Right hindlimb (tissue), 1 donor: ENCODE data around the gene CD63.
A peak's percentile ranks its signal among the peaks of the same experiment; 100 is the strongest.

Experiments used
- DNase-seq: peaks from one replicate; pipeline ENCODE4 v3.0.0-alpha.2; 2018

Gene CD63

GRCh38 chr12:55738123-55739024, 9.6 kb upstream of the CD63 start:
- peak; percentile 94 for DNase-seq

- DNase-seq, result peak; percentile 73
These were observed 8.8 kb upstream of the CD63 start for GRCh38 chr12:55737581-55738122.

- DNase-seq, result peak; percentile 75
These were observed 8.2 kb upstream of the CD63 start for GRCh38 chr12:55736780-55737580.

GRCh38 chr12:55736076-55736475, 7.3 kb upstream of the CD63 start:
- no peak for DNase-seq

DNA sequence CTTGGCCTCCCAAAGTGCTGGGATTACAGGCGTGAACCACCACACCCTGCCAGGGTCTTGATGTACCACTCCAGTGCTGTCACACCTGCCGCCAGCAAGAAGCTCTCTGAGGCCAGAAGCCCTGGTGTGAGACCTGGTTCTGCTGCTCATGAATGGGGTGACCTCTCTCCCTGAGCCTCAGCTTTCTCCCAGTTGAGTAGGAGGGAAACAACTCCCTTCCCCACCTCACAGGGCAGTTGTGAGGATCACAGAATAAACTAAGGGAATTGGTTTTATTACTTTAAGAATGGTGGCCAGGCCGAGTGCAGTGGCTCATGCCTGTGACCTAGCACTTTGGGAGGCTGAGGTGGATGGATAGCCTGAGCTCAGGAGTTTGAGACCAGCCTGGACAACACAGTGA, 5.8 kb upstream of the CD63 start:
- no peak for DNase-seq

DNA sequence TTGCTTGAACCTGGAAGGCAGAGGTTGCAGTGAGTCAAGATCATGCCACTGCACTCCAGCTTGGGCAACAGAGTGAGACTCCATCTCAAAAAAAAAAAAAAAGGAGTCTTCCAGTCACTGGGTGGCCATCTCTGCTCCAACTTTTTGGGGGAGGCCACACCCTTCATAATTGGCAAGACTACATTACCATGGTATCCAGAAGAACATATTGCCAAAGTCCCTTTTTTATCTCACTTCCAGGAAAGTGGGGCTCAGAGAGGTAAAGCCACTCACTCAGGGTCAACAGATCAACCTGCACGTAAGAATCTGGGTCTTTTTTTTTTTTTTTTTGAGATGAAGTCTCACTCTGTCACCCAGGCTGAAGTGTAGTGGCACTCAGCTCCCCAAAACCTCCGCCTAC, 5.0 kb upstream of the CD63 start:
- no peak for DNase-seq

- DNase-seq, result no peak
These were observed 4.3 kb upstream of the CD63 start for GRCh38 chr12:55733021-55733555.

DNA sequence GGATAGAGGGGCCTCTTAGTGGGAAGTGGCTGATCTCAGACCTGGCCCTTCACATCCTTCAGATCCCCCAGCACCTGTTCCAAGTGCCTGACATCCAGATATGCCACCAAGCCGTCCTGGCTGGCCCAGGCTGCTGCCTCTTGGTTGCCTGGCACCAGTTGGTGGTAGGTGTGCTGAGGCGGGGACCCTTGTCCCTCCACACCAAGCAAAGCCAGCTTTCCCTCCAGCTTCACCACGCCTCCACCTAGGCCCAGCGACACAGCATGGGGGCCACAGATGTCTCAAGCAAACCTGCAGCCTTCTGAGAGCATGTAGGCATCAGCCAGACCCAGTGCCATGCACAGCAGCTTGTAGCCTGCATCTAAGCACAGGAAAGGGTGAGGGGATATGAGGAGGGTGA, 3.5 kb upstream of the CD63 start:
- peak; percentile 29 for DNase-seq

- DNase-seq, result peak; percentile 82
These were observed 1.3 kb upstream of the CD63 start for GRCh38 chr12:55729819-55730818.

DNA sequence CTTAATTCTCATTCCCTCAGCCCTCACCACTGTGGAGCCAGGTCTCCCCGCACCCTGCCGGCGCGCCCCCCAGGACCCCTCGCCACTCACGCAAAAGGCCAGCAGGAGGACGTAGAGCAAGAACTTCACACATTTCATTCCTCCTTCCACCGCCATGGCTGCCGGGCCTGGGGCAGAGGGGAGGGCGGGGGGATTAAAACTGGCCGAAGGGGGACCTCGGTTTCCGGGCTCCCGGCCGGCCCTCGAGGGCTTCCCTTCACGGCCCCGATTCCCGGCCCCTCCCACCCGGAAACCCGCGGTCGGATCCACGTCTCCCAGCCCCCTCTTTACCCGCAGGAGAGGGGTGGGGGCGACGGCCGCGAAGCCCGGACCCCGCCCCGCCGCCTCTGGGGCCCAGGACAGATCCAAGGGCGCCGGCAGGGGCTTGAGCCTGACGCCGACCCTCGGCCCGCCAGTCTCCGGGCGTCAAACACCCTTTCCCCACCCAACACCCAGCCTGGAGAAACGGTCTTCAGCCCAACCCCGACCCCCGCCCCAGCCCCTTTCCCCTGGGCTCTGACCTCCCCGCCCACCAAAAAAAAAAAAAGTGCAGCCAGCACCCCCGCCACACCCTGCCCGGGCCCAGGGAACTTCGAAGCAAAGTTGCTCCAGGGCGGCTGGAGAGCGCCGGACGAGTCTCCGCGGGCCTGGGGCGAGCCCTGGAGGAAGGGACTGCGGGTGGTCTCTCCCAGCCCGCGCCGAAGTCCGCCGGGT, 447 bp downstream of the CD63 start:
- DNase-seq, result peak; percentile 92

DNA sequence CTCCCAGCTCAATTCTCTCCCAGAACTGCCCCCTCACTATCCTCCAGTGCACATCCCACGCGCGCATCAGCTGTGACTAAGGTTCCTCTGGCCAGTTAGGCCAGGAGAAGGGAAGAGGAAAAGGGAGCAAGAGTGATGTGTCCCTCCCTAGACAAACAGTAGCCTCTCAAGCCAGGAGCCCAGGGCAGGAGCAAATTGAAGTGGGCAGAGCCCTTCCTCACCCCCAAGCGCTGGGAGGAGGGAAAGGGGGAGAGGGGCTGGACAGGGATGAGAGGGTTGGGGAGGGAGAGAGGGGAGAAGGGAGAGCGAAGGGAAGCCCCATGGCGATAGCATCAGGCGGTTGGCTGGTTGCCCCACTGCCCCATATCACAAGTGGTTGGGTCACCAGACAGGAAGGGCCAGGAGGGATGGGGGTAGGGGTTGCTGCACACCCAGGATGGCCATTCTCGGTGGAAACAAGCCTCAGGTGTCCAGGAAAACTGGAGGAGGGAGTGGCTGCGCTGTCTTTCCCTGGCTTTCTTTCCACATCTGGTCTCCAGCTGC, 1.1 kb downstream of the CD63 start:
- no peak for DNase-seq

- peak; percentile 25 for DNase-seq
These were observed 1.8 kb downstream of the CD63 start for GRCh38 chr12:55726971-55727370.

DNA sequence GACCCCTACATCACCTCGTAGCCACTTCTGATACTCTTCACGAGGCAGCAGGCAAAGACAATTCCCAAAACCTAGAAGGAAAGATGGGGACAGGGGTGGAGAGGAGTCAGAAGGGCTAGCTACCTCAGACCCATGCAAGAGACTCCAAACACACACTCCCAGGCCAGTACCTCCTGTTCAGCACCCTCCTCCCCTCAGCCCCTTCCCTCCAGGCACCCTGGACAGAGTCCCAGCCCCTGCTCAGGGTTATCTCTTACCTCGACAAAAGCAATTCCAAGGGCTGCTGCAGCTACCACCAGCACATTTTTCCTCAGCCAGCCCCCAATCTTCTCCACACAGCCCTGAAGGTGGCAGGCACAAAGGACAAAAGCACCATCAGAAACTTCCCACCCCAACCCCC, 3.3 kb downstream of the CD63 start:
- peak; percentile 14 for DNase-seq

GRCh38 chr12:55724940-55725309, 3.9 kb downstream of the CD63 start:
- peak; percentile 20 for DNase-seq

- peak; percentile 73 for DNase-seq
These were observed 4.4 kb downstream of the CD63 start for GRCh38 chr12:55724226-55724939.

GRCh38 chr12:55723516-55724225, 5.1 kb downstream of the CD63 start:
- peak; percentile 17 for DNase-seq

DNA sequence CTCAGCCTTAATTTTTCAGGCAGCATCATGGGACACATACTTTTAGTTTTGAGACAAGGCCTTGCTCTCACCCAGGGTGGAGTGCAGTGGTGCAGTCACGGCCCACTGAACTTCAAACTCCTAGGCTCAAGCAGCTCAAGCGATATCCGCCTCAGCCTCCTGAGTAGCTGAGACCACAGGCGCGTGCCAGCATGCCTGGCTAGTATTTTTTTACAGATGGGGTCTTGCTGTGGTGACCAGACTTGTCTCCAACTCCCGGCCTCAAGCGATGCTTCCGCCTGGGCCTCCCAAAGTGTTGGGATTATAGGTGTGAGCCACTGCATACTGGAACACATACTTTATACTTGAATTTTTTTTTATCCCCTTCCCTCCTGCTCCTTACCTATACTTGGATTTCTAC, 5.9 kb downstream of the CD63 start:
- peak; percentile 20 for DNase-seq

DNA sequence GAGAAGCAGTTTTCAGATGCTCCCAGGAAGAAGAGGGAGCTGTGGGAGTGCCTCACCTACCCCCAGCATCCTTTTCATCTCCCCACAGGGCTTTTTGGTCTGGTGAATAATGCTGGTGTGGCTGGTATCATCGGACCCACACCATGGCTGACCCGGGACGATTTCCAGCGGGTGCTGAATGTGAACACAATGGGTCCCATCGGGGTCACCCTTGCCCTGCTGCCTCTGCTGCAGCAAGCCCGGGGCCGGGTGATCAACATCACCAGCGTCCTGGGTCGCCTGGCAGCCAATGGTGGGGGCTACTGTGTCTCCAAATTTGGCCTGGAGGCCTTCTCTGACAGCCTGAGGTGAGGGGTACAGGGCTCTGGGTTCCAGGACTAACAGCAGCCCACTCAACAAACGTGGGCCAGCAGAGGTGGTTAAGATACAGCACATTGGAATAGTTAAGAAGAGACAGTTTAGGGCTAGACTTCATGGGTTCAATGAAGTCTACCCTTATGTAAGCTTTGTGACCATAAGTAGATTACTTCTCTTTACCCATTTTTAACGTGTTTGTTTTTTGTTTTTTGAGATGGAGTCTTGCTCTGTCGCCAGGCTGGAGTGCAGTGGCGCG, 7.1 kb downstream of the CD63 start:
- DNase-seq, result peak; percentile 29

DNA sequence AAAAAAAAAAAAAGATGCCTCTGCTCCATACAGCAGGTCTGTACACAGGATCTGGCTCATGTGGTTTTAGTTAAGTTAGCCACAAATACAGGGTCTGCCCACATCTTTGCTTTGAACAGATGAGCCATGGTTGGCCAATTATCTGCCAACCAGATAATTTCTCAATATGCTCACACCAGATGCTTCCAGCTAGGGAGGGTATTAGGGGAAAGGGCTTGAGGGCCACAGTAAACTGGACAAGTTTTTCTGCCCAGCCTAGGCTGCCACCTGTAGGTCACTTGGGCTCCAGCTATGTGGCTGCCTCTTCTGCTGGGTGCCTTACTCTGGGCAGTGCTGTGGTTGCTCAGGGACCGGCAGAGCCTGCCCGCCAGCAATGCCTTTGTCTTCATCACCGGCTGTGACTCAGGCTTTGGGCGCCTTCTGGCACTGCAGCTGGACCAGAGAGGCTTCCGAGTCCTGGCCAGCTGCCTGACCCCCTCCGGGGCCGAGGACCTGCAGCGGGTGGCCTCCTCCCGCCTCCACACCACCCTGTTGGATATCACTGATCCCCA, 7.8 kb downstream of the CD63 start:
- DNase-seq, result peak; percentile 70
